Panc1 (cell line): Measurements from ENCODE around the gene TIMM23B.
"Not testable (repeated sequence)": the region's sequence is repeated elsewhere in the genome, so short reads cannot be mapped to it uniquely, and the experiment has no call there.

Source experiments
- CTCF ChIP-seq: fragments of 450-650 bp; IDR thresholded peaks from 2 replicates; pipeline ENCODE4 v1.5.1; 2017; ENCODE audit warnings: mild to moderate bottlenecking
- POLR2AphosphoS5 ChIP-seq: IDR thresholded peaks from 2 replicates; pipeline ENCODE4 v1.6.1; 2012; ENCODE audit warnings: mild to moderate bottlenecking, low read depth, low read length, moderate library complexity
- REST ChIP-seq, 2 experiments: IDR thresholded peaks; 2 replicates each; pipeline ENCODE4 v1.6.1; 2011 to 2012; ENCODE audit warnings: low read depth in 2 of 2, control low read depth in 1 of 2, low read length in 1 of 2, mild to moderate bottlenecking in 1 of 2, moderate library complexity in 1 of 2; ENCODE audit not compliant: insufficient read depth in 1 of 2
- TCF7L2 ChIP-seq: IDR thresholded peaks from 2 replicates; pipeline ENCODE4 v1.6.1; 2011; ENCODE audit warnings: mild to moderate bottlenecking, low read depth, low read length, inconsistent platforms

GRCh38 chr10:49900406-49900805, 41.4 kb upstream of the TIMM23B start:
- TF ChIP-seq CTCF; REST (IDR thresholded peaks at IDR 0.05; ENCODE audit: insufficient read depth in 1 of 2, low read depth in 2 of 2, low read length in 1 of 2); POLR2AphosphoS5; TCF7L2: not testable (repeated sequence)
